ENCODE data around the gene CILP2.

CILP2 gene

DNA sequence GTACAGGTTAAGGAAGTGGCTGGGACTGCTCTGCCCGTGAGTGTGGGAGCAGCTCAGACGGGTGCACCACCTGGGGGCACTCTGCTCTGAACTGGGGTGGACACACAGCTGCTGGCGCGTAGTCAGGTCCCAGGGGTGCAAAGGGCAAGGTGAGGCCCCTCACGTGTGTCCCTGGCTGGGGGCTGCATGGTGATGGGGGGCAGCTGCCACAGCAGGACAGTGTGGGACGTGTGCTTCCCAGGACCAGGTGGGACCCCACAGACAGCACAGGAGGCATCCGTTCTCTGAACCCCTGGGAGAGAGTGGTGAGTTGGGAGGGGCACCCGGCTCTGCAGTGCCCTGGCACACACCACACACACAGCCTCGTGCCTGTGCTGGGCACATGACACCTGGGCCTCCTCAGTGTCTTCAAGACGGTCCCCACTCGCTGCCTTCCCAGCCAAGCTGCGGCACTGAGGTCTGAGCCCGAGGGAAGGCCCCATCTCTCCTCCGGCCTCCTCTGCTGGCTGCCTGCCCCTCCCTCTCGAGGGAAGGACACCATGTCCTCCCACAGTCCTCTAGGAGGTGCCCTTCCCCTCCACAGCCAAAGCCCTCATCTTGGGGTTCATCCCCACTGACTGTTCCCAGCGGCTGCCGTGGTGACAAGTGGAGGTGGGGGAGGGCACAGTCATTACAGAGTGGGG lies 24.7 kb downstream of the CILP2 start:
- H3K36me3 ChIP-seq (ENCODE audit: control insufficient read depth in 5 of 5, insufficient read depth in 5 of 5, low read length in 5 of 5) = no peaks in the 10 kb centered on the region
- H3K9ac ChIP-seq (ENCODE audit: low read length in 5 of 5) = no peak overlapping the region
- no peak overlapping the region for H3K4me3 ChIP-seq (ENCODE audit: low read depth in 1 of 5, low read length in 5 of 5)
- no peaks in the 10 kb centered on the region for H3K4me1 ChIP-seq (ENCODE audit: control insufficient read depth in 5 of 5, insufficient read depth in 5 of 5, low read length in 5 of 5)
- no peaks in the 10 kb centered on the region for H3K9me3 ChIP-seq (ENCODE audit: control insufficient read depth in 5 of 5, low read length in 5 of 5)
- peaks cover 0 to 2% (median 0%) of the 10 kb centered on the region in 5 donors for H3K27me3 ChIP-seq (ENCODE audit: control insufficient read depth in 5 of 5, insufficient read depth in 4 of 5, low read length in 5 of 5)
- H3K27ac ChIP-seq (ENCODE audit: low read depth, low read length) = no peak overlapping the region

DNA sequence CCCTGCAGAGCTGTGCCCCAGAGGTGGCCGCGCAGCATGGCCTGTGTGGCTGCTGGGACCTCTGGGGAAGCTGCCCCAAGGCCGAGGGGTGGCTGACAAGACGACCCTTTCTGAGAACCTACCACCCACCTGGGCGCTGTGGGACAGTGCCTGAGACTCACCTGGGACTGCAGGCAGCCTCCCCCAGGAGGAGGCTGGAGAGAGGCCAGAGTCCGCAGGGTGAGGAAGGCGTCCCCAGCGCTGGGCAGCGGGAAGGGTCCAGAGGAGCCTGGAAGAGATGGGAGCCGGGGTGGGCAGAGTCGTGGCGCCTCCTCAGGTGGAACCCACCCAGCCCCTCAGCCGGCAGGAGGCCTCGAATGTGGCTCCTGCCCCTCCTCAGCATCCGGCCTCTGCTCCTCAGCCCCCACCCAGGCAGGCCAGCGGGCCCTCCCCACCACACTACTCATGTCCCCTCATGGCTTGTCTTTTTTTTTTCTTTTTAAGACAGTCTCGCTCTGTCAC lies 25.3 kb downstream of the CILP2 start:
- Histone ChIP-seq H3K27me3 (ENCODE audit: control insufficient read depth in 5 of 5, insufficient read depth in 4 of 5, low read length in 5 of 5) (peaks cover 0 to 2% (median 0%) of the 10 kb centered on the region in 5 donors), H3K9me3 (ENCODE audit: control insufficient read depth in 5 of 5, low read length in 5 of 5) (no peaks in the 10 kb centered on the region), H3K4me1 (ENCODE audit: control insufficient read depth in 5 of 5, insufficient read depth in 5 of 5, low read length in 5 of 5) (no peaks in the 10 kb centered on the region), H3K9ac (ENCODE audit: low read length in 5 of 5) (no peak overlapping the region), H3K4me3 (ENCODE audit: low read depth in 1 of 5, low read length in 5 of 5) (no peak overlapping the region), H3K27ac (ENCODE audit: low read depth, low read length) (no peak overlapping the region), H3K36me3 (ENCODE audit: control insufficient read depth in 5 of 5, insufficient read depth in 5 of 5, low read length in 5 of 5) (no peaks in the 10 kb centered on the region)

DNA sequence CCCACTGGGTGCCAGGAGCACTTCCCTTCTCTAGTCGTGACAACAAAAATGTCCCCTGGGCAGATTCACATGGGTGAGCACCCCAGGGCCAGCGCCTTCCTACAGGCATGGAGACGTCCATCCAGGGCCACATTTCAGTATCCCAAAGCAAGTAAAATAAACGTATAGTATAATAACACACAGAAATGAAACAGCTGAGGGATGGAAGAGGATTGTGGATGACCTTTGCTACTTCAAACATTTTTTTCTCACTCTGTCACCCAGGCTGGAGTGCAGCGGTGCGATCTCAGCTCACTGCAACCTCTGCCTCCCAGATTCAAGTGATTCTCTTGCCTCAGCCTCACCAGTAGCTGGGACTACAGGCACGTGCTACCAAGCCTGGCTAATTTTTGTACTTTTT lies 28.2 kb downstream of the CILP2 start:
- H3K9ac ChIP-seq (ENCODE audit: low read length in 5 of 5) = no peak overlapping the region
- H3K9me3 ChIP-seq (ENCODE audit: control insufficient read depth in 5 of 5, low read length in 5 of 5) = no peaks in the 10 kb centered on the region
- no peak overlapping the region for H3K4me3 ChIP-seq (ENCODE audit: low read depth in 1 of 5, low read length in 5 of 5)
- H3K27ac ChIP-seq (ENCODE audit: low read depth, low read length) = no peak overlapping the region
- H3K36me3 ChIP-seq (ENCODE audit: control insufficient read depth in 5 of 5, insufficient read depth in 5 of 5, low read length in 5 of 5) = peaks cover 0 to 7% (median 0%) of the 10 kb centered on the region in 5 donors
- peaks cover 0 to 2% (median 0%) of the 10 kb centered on the region in 5 donors for H3K27me3 ChIP-seq (ENCODE audit: control insufficient read depth in 5 of 5, insufficient read depth in 4 of 5, low read length in 5 of 5)
- no peaks in the 10 kb centered on the region for H3K4me1 ChIP-seq (ENCODE audit: control insufficient read depth in 5 of 5, insufficient read depth in 5 of 5, low read length in 5 of 5)

DNA sequence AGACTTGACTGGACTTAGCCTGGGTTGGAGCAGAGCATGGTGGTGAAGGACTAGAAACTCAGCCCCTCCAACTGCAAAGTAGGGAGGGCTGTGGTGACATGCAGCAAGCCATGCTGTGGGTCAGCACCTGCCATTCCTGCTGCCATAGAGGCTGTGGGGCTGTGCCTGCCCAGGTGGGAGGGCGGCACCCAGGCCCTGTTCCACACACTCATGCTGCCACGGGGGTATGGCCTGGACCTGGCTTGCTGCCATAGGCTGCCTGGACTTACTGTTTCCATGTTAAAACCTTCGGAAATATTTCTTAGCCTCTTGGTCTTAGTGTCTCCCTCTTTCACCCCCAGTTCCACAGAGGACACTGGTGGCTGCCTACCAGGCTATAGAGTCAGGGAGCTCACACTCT lies 29.3 kb downstream of the CILP2 start:
- H3K27ac ChIP-seq (ENCODE audit: low read depth, low read length) = no peak overlapping the region
- H3K9ac ChIP-seq (ENCODE audit: low read length in 5 of 5) = no peak overlapping the region
- H3K36me3 ChIP-seq (ENCODE audit: control insufficient read depth in 5 of 5, insufficient read depth in 5 of 5, low read length in 5 of 5) = peaks cover 0 to 7% (median 0%) of the 10 kb centered on the region in 5 donors
- no peak overlapping the region for H3K4me3 ChIP-seq (ENCODE audit: low read depth in 1 of 5, low read length in 5 of 5)
- peaks cover 0 to 2% (median 0%) of the 10 kb centered on the region in 5 donors for H3K27me3 ChIP-seq (ENCODE audit: control insufficient read depth in 5 of 5, insufficient read depth in 4 of 5, low read length in 5 of 5)
- no peaks in the 10 kb centered on the region for H3K9me3 ChIP-seq (ENCODE audit: control insufficient read depth in 5 of 5, low read length in 5 of 5)
- H3K4me1 ChIP-seq (ENCODE audit: control insufficient read depth in 5 of 5, insufficient read depth in 5 of 5, low read length in 5 of 5) = no peaks in the 10 kb centered on the region

DNA sequence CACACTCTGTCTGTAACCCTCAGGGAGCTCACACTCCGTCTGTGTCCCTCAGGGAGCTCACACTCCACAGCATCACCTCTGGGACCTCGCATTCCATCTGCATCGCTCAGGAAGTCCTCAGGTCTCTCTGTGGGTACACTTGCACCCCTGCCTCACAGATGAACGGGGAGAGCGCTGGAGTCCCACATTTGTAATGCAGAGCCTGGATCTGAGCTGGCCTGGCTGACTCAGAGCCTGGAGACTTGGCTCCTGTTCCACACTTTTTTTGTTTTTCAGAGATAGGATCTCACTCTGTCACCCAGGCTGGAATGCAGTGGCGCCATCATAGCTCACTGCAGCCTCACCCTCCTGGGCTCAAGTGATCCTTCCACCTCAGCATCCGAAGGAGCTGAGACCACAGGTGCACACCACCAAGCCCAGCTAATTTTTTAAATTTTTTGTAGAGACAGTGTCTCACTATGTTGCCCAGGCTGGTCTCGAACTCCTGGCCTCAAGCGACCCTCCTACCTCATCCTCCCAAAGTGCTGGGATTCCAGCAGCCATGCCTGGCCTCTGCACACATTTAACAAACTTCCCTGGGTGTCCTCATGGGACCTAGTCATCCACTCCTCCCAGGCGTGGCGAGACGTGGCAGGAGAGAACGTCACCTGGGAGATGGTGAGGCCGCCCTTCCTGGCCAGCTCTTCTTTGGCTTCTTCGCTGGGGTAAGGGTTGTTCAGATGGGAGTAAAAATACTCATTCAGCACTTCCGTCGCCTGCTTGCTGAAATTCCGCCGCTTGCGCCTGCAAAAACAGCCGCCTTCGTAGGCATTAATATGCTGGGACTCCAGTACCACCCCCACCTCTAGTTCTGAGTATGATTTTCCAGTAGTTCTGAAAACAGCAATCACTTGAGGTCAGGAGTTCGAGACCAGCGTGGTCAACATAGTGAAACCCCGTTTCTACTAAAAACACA lies 31.0 kb downstream of the CILP2 start:
- Histone ChIP-seq H3K27me3 (ENCODE audit: control insufficient read depth in 5 of 5, insufficient read depth in 4 of 5, low read length in 5 of 5) (no peaks in the 10 kb centered on the region), H3K27ac (ENCODE audit: low read depth, low read length) (no peak overlapping the region), H3K4me1 (ENCODE audit: control insufficient read depth in 5 of 5, insufficient read depth in 5 of 5, low read length in 5 of 5) (no peaks in the 10 kb centered on the region), H3K9me3 (ENCODE audit: control insufficient read depth in 5 of 5, low read length in 5 of 5) (no peaks in the 10 kb centered on the region), H3K36me3 (ENCODE audit: control insufficient read depth in 5 of 5, insufficient read depth in 5 of 5, low read length in 5 of 5) (peaks cover 0 to 7% (median 0%) of the 10 kb centered on the region in 5 donors), H3K4me3 (ENCODE audit: low read depth in 1 of 5, low read length in 5 of 5) (no peak overlapping the region), H3K9ac (ENCODE audit: low read length in 5 of 5) (no peak overlapping the region)

DNA sequence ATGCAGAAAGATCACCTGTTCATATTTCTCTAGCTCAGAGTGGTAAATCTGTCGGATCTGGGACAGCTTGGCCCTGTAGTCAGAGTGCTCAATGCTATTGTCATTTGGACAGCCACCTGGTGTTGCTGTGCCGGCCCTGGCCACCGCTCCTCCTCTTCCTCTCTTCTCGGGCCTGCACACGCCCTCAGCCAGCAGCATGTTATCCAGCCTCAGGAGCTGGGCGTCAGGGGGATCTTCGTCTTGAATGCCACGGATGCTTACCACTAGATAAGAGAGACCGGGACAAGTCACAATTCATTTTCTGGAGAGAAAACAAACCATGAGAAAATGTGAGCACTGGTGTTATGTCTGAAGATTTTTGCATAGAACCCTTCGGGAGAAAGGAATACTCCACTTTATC lies 32.5 kb downstream of the CILP2 start:
- no peak overlapping the region for H3K27ac ChIP-seq (ENCODE audit: low read depth, low read length)

DNA sequence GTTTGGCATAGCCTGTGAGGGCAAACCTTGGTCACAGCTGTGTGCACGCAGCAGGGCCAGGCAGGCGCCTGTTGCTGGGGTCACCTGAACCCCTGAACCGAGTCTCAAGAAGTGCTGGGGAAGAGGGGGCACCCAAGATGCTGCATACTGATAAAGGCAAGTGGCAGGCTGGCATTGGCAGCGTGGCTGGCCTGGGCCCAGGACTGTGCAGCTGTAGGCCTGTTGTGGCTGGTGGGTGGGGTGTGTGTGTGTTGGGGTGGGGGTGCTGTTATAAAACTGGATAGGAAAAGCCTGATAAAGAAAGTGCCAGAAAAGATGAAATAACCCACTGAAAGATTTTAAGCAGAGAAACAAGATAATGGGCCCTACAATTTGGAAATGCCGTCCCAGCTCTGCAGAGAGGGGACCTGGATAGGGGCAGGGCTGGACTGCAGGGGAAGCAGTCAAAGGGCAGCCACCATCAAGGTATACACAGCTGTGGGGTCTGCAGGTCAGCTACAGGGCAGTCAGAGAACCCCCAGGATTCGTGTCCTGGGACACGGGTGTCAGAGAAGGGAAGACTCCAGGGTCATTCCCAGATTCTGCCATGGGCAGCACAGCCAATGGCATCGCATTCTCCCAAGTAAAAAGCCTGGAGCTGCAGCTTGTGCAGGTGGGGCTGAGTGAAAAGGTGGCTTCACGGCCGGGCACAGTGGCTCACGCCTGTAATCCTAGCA lies 33.2 kb downstream of the CILP2 start:
- no peak overlapping the region for H3K27ac ChIP-seq (ENCODE audit: low read depth, low read length)
- H3K4me1 ChIP-seq (ENCODE audit: control insufficient read depth in 5 of 5, insufficient read depth in 5 of 5, low read length in 5 of 5) = no peaks in the 10 kb centered on the region
- no peaks in the 10 kb centered on the region for H3K9me3 ChIP-seq (ENCODE audit: control insufficient read depth in 5 of 5, low read length in 5 of 5)
- H3K4me3 ChIP-seq (ENCODE audit: low read depth in 1 of 5, low read length in 5 of 5) = no peak overlapping the region
- H3K36me3 ChIP-seq (ENCODE audit: control insufficient read depth in 5 of 5, insufficient read depth in 5 of 5, low read length in 5 of 5) = peaks cover 0 to 7% (median 0%) of the 10 kb centered on the region in 5 donors
- H3K9ac ChIP-seq (ENCODE audit: low read length in 5 of 5) = no peak overlapping the region
- no peaks in the 10 kb centered on the region for H3K27me3 ChIP-seq (ENCODE audit: control insufficient read depth in 5 of 5, insufficient read depth in 4 of 5, low read length in 5 of 5)

More for the DNA sequence above, 32.5 kb downstream of the CILP2 start:
- H3K36me3 ChIP-seq (ENCODE audit: control insufficient read depth in 5 of 5, insufficient read depth in 5 of 5, low read length in 5 of 5) = peaks cover 0 to 7% (median 0%) of the 10 kb centered on the region in 5 donors
- H3K9me3 ChIP-seq (ENCODE audit: control insufficient read depth in 5 of 5, low read length in 5 of 5) = no peaks in the 10 kb centered on the region
- H3K27me3 ChIP-seq (ENCODE audit: control insufficient read depth in 5 of 5, insufficient read depth in 4 of 5, low read length in 5 of 5) = no peaks in the 10 kb centered on the region
- no peaks in the 10 kb centered on the region for H3K4me1 ChIP-seq (ENCODE audit: control insufficient read depth in 5 of 5, insufficient read depth in 5 of 5, low read length in 5 of 5)
- H3K4me3 ChIP-seq (ENCODE audit: low read depth in 1 of 5, low read length in 5 of 5) = no peak overlapping the region
- no peak overlapping the region for H3K9ac ChIP-seq (ENCODE audit: low read length in 5 of 5)

DNA sequence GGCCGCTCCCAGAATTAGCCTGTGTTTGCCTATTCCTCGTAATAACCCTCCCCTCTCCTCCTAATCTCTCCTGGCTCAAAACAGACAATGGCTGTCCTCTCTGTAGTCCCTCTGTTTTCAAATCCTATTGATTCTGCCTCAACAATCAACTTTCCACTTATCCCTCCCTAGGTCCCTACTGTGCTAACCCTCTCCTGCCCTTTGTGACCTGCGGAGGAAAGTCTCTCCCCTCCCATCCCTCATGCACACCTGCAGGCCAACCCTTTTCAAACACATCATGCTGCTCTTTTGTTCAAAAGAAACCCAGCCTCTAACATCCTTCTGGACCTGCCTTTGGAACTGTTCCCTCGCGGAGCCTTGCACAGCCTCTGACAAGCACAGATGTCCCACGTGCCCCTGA lies 37.3 kb downstream of the CILP2 start:
- Histone ChIP-seq H3K27me3 (ENCODE audit: control insufficient read depth in 5 of 5, insufficient read depth in 4 of 5, low read length in 5 of 5) (no peaks in the 10 kb centered on the region), H3K9ac (ENCODE audit: low read length in 5 of 5) (no peak overlapping the region), H3K4me3 (ENCODE audit: low read depth in 1 of 5, low read length in 5 of 5) (no peak overlapping the region), H3K27ac (ENCODE audit: low read depth, low read length) (no peak overlapping the region), H3K9me3 (ENCODE audit: control insufficient read depth in 5 of 5, low read length in 5 of 5) (no peaks in the 10 kb centered on the region), H3K4me1 (ENCODE audit: control insufficient read depth in 5 of 5, insufficient read depth in 5 of 5, low read length in 5 of 5) (no peaks in the 10 kb centered on the region), H3K36me3 (ENCODE audit: control insufficient read depth in 5 of 5, insufficient read depth in 5 of 5, low read length in 5 of 5) (peaks cover 0 to under 1% (median 0%) of the 10 kb centered on the region in 5 donors)

DNA sequence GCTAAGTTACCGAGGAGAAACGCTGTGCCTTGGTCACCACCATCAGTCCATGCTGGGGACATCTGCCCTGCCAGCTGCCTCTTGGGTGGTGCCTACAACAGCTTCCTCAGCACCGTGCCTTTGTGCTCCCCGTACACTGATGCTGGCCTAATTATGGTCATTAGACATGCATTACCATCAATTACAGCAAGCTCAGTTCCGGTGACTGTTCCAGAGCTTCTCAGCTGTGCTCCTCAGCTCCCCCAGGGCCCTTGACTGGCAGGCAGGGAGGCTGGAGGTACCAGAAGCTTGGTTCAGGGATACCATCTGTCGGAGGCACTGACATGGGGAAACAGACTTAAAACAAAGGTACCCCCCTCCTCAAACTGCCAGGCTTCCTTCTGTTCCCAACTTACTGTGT lies 40.2 kb downstream of the CILP2 start:
- H3K27me3 ChIP-seq (ENCODE audit: control insufficient read depth in 5 of 5, insufficient read depth in 4 of 5, low read length in 5 of 5) = no peaks in the 10 kb centered on the region
- H3K9me3 ChIP-seq (ENCODE audit: control insufficient read depth in 5 of 5, low read length in 5 of 5) = no peaks in the 10 kb centered on the region
- no peak overlapping the region for H3K9ac ChIP-seq (ENCODE audit: low read length in 5 of 5)
- H3K27ac ChIP-seq (ENCODE audit: low read depth, low read length) = no peak overlapping the region
- no peaks in the 10 kb centered on the region for H3K4me1 ChIP-seq (ENCODE audit: control insufficient read depth in 5 of 5, insufficient read depth in 5 of 5, low read length in 5 of 5)
- H3K36me3 ChIP-seq (ENCODE audit: control insufficient read depth in 5 of 5, insufficient read depth in 5 of 5, low read length in 5 of 5) = no peaks in the 10 kb centered on the region
- no peak overlapping the region for H3K4me3 ChIP-seq (ENCODE audit: low read depth in 1 of 5, low read length in 5 of 5)

Data from subcutaneous abdominal adipose tissue (tissue), 5 donors.